ENCODE results near the gene HRC. TPM values are rescaled to one million over a fixed set of nuclear protein-coding genes. Genes with fewer than 3 reads are reported as not detected.

HRC gene
- total and polyA plus RNA-seq, 7 experiments from 2014 or later: not detected

- ATAC-seq (no peak), DNase-seq (no peak)
- peaks cover 5 to 19% (median 11%) of the 10 kb centered on the region in 7 donors for H3K4me1 Mint-ChIP-seq
- no peaks in the 10 kb centered on the region for H3K9me3 ChIP-seq (ENCODE audit: control insufficient read depth in 2 of 3, low read length in 3 of 3)
- H3K4me3 Mint-ChIP-seq: no peak overlapping the region
- POLR2A ChIA-PET: no interaction called here
- H3K9me3 Mint-ChIP-seq: no peaks in the 10 kb centered on the region
- no peak overlapping the region for H3K4me3 ChIP-seq (ENCODE audit: low read length)
- no peak overlapping the region for H3K27ac Mint-ChIP-seq
- no peaks in the 10 kb centered on the region for H3K36me3 Mint-ChIP-seq
- peaks cover 3 to 4% of the 10 kb centered on the region in 2 donors for H3K4me1 ChIP-seq (ENCODE audit: control insufficient read depth in 2 of 2, insufficient read depth in 2 of 2, low read length in 2 of 2)
- H3K27me3 Mint-ChIP-seq: peaks cover 0 to 12% (median 0%) of the 10 kb centered on the region in 5 donors
- H3K36me3 ChIP-seq (ENCODE audit: control insufficient read depth in 2 of 3, insufficient read depth in 3 of 3, low read length in 3 of 3): no peaks in the 10 kb centered on the region
- intact Hi-C loops (cut with micrococcal nuclease): no loop called here
- H3K27ac ChIP-seq (ENCODE audit: low read depth, low read length): no peak overlapping the region
- CTCF ChIA-PET: no interaction called here
- no peaks in the 10 kb centered on the region for H3K27me3 ChIP-seq (ENCODE audit: control insufficient read depth in 2 of 2, insufficient read depth in 2 of 2, low read length in 2 of 2)
These were observed 38.7 kb upstream of the HRC start for GRCh38 chr19:49193822-49194394.

GRCh38 chr19:49190781-49191180 is 35.6 kb upstream of the HRC start:
- CTCF ChIA-PET: no interaction called here
- Histone ChIP-seq H3K27ac (ENCODE audit: low read depth, low read length) (no peak overlapping the region), H3K4me3 (ENCODE audit: low read length) (no peak overlapping the region), H3K27me3 (ENCODE audit: control insufficient read depth in 2 of 2, insufficient read depth in 2 of 2, low read length in 2 of 2) (no peaks in the 10 kb centered on the region), H3K9me3 (ENCODE audit: control insufficient read depth in 2 of 3, low read length in 3 of 3) (no peaks in the 10 kb centered on the region), H3K4me1 (ENCODE audit: control insufficient read depth in 2 of 2, insufficient read depth in 2 of 2, low read length in 2 of 2) (peaks cover 3 to 4% of the 10 kb centered on the region in 2 donors), H3K36me3 (ENCODE audit: control insufficient read depth in 2 of 3, insufficient read depth in 3 of 3, low read length in 3 of 3) (no peaks in the 10 kb centered on the region)
- DNase-seq: no peak
- ATAC-seq: no peak
- H3K36me3 Mint-ChIP-seq: no peaks in the 10 kb centered on the region
- H3K27ac Mint-ChIP-seq: no peak overlapping the region
- intact Hi-C loops (cut with micrococcal nuclease): no loop called here
- H3K4me1 Mint-ChIP-seq: peaks cover 7 to 17% (median 11%) of the 10 kb centered on the region in 7 donors
- peaks cover 0 to 9% (median 0%) of the 10 kb centered on the region in 5 donors for H3K27me3 Mint-ChIP-seq
- POLR2A ChIA-PET: no interaction called here
- peaks cover 0 to 6% (median 0%) of the 10 kb centered on the region in 11 donors for H3K9me3 Mint-ChIP-seq
- H3K4me3 Mint-ChIP-seq: no peak overlapping the region

- H3K27ac Mint-ChIP-seq: no peak overlapping the region
- Histone ChIP-seq H3K27me3 (ENCODE audit: control insufficient read depth in 2 of 2, insufficient read depth in 2 of 2, low read length in 2 of 2) (no peaks in the 10 kb centered on the region), H3K27ac (ENCODE audit: low read depth, low read length) (no peak overlapping the region), H3K36me3 (ENCODE audit: control insufficient read depth in 2 of 3, insufficient read depth in 3 of 3, low read length in 3 of 3) (no peaks in the 10 kb centered on the region), H3K9me3 (ENCODE audit: control insufficient read depth in 2 of 3, low read length in 3 of 3) (peaks cover 0 to 3% (median 0%) of the 10 kb centered on the region in 3 experiments), H3K4me1 (ENCODE audit: control insufficient read depth in 2 of 2, insufficient read depth in 2 of 2, low read length in 2 of 2) (peaks cover 3 to 4% of the 10 kb centered on the region in 2 donors), H3K4me3 (ENCODE audit: low read length) (no peak overlapping the region)
- peaks cover 0 to 9% (median 0%) of the 10 kb centered on the region in 5 donors for H3K27me3 Mint-ChIP-seq
- peaks cover 0 to under 1% (median 0%) of the 10 kb centered on the region in 5 donors for H3K36me3 Mint-ChIP-seq
- no peak overlapping the region for H3K4me3 Mint-ChIP-seq
- peaks cover 7 to 17% (median 11%) of the 10 kb centered on the region in 7 donors for H3K4me1 Mint-ChIP-seq
- POLR2A ChIA-PET: interaction anchor here (0.6 kb wide), 1 partner anchor 370 kb away, joined by 5 read pairs; no protein-coding TSS in a partner anchor
- DNase-seq (no peak), ATAC-seq (no peak)
- intact Hi-C loops (cut with micrococcal nuclease): no loop called here
- CTCF ChIA-PET: interaction anchor here (1.0 kb wide), 1 partner anchor 10 kb away, joined by 3 read pairs; no protein-coding TSS in a partner anchor
- H3K9me3 Mint-ChIP-seq: peaks cover 0 to 21% (median under 1%) of the 10 kb centered on the region in 11 donors
These were observed 34.1 kb upstream of the HRC start for GRCh38 chr19:49189259-49189658.

GRCh38 chr19:49188626-49189200 is 33.5 kb upstream of the HRC start:
- Mint-ChIP-seq H3K27ac (peak overlapping the region in 1 of 9 donors; percentile 65), H3K4me1 (peaks cover 7 to 17% (median 11%) of the 10 kb centered on the region in 7 donors), H3K4me3 (no peak overlapping the region), H3K27me3 (peaks cover 0 to 4% (median 0%) of the 10 kb centered on the region in 5 donors), H3K36me3 (peaks cover 0 to 5% (median 4%) of the 10 kb centered on the region in 5 donors), H3K9me3 (peaks cover 0 to 27% (median 5%) of the 10 kb centered on the region in 11 donors)
- intact Hi-C loops (cut with micrococcal nuclease): no loop called here
- POLR2A ChIA-PET: interaction anchor here (0.6 kb wide), 1 partner anchor 370 kb away, joined by 5 read pairs; no protein-coding TSS in a partner anchor
- Histone ChIP-seq H3K36me3 (ENCODE audit: control insufficient read depth in 2 of 3, insufficient read depth in 3 of 3, low read length in 3 of 3) (no peaks in the 10 kb centered on the region), H3K27me3 (ENCODE audit: control insufficient read depth in 2 of 2, insufficient read depth in 2 of 2, low read length in 2 of 2) (no peaks in the 10 kb centered on the region), H3K9me3 (ENCODE audit: control insufficient read depth in 2 of 3, low read length in 3 of 3) (peaks cover 0 to 3% (median 0%) of the 10 kb centered on the region in 3 experiments), H3K27ac (ENCODE audit: low read depth, low read length) (no peak overlapping the region), H3K4me1 (ENCODE audit: control insufficient read depth in 2 of 2, insufficient read depth in 2 of 2, low read length in 2 of 2) (peaks cover 3 to 4% of the 10 kb centered on the region in 2 donors), H3K4me3 (ENCODE audit: low read length) (no peak overlapping the region)
- ATAC-seq (no peak), DNase-seq (no peak)
- CTCF ChIA-PET: interaction anchor here (1.0 kb wide), 1 partner anchor 10 kb away, joined by 3 read pairs; no protein-coding TSS in a partner anchor

GRCh38 chr19:49186108-49186507 is 30.9 kb upstream of the HRC start:
- CTCF ChIA-PET: no interaction called here
- H3K36me3 Mint-ChIP-seq: peaks cover 0 to 5% (median 4%) of the 10 kb centered on the region in 5 donors
- Histone ChIP-seq H3K4me3 (ENCODE audit: low read length) (no peak overlapping the region), H3K27me3 (ENCODE audit: control insufficient read depth in 2 of 2, insufficient read depth in 2 of 2, low read length in 2 of 2) (no peaks in the 10 kb centered on the region), H3K4me1 (ENCODE audit: control insufficient read depth in 2 of 2, insufficient read depth in 2 of 2, low read length in 2 of 2) (peaks cover 3 to 4% of the 10 kb centered on the region in 2 donors), H3K36me3 (ENCODE audit: control insufficient read depth in 2 of 3, insufficient read depth in 3 of 3, low read length in 3 of 3) (no peaks in the 10 kb centered on the region), H3K27ac (ENCODE audit: low read depth, low read length) (no peak overlapping the region), H3K9me3 (ENCODE audit: control insufficient read depth in 2 of 3, low read length in 3 of 3) (peaks cover 0 to 3% (median 0%) of the 10 kb centered on the region in 3 experiments)
- POLR2A ChIA-PET: no interaction called here
- H3K27ac Mint-ChIP-seq: no peak overlapping the region
- no peak overlapping the region for H3K4me3 Mint-ChIP-seq
- peaks cover 7 to 17% (median 11%) of the 10 kb centered on the region in 7 donors for H3K4me1 Mint-ChIP-seq
- H3K27me3 Mint-ChIP-seq: no peaks in the 10 kb centered on the region
- ATAC-seq (no peak), DNase-seq (no peak)
- intact Hi-C loops (cut with micrococcal nuclease): no loop called here
- peaks cover 0 to 33% (median 11%) of the 10 kb centered on the region in 11 donors for H3K9me3 Mint-ChIP-seq

GRCh38 chr19:49182848-49183375 is 27.7 kb upstream of the HRC start:
- H3K9me3 ChIP-seq (ENCODE audit: control insufficient read depth in 2 of 3, low read length in 3 of 3): peaks cover 0 to 3% (median 0%) of the 10 kb centered on the region in 3 experiments
- ATAC-seq (no peak), DNase-seq (no peak)
- POLR2A ChIA-PET: no interaction called here
- no peak overlapping the region for H3K27ac Mint-ChIP-seq
- H3K27me3 ChIP-seq (ENCODE audit: control insufficient read depth in 2 of 2, insufficient read depth in 2 of 2, low read length in 2 of 2): no peaks in the 10 kb centered on the region
- no peak overlapping the region for H3K4me3 Mint-ChIP-seq
- H3K27me3 Mint-ChIP-seq: no peaks in the 10 kb centered on the region
- no peak overlapping the region for H3K4me3 ChIP-seq (ENCODE audit: low read length)
- intact Hi-C loops (cut with micrococcal nuclease): no loop called here
- no peaks in the 10 kb centered on the region for H3K36me3 ChIP-seq (ENCODE audit: control insufficient read depth in 2 of 3, insufficient read depth in 3 of 3, low read length in 3 of 3)
- H3K4me1 Mint-ChIP-seq: peaks cover 0 to 2% (median 0%) of the 10 kb centered on the region in 7 donors
- no peak overlapping the region for H3K27ac ChIP-seq (ENCODE audit: low read depth, low read length)
- peaks cover 0 to 33% (median 11%) of the 10 kb centered on the region in 11 donors for H3K9me3 Mint-ChIP-seq
- no peaks in the 10 kb centered on the region for H3K4me1 ChIP-seq (ENCODE audit: control insufficient read depth in 2 of 2, insufficient read depth in 2 of 2, low read length in 2 of 2)
- H3K36me3 Mint-ChIP-seq: peaks cover 0 to 5% (median 4%) of the 10 kb centered on the region in 5 donors
- CTCF ChIA-PET: no interaction called here

Measured in naive thymus-derived CD4-positive, alpha-beta T cell (primary cell).